RWPE1 (cell line): ENCODE data around the gene ANKRD44.
"Not testable (repeated sequence)": the region's sequence is repeated elsewhere in the genome, so short reads cannot be mapped to it uniquely, and the experiment has no call there.

Experiments used
- CTCF ChIA-PET: fragments of 350-600 bp; sonication (Branson Sonifier 250); formaldehyde crosslinking; extraction: SDS; loops from one replicate; lab custom pipeline; 2021; lab: Yijun Ruan, JAX
- POLR2A ChIA-PET: fragments of 400-600 bp; formaldehyde crosslinking; extraction: SDS; loops from one replicate; lab custom pipeline; 2020; ENCODE audit warnings: antibody characterized with exemption; ENCODE audit not compliant: low non-redundant PET; lab: Yijun Ruan, JAX
- DNase-seq: peaks from one replicate; pipeline ENCODE4 v3.0.0; 2012; ENCODE audit warnings: low spot score
- H3K27ac ChIP-seq: fragments of 450-650 bp; 2 replicates; pipeline ENCODE4 v1.5.1; 2017
- CTCF ChIP-seq: fragments of 450-650 bp; conservative IDR thresholded peaks from 2 replicates; pipeline ENCODE4 v1.5.1; 2017; ENCODE audit warnings: low read depth, mild to moderate bottlenecking

The ANKRD44 gene

GRCh38 chr2:197297772-197298318 is 12.7 kb downstream of the ANKRD44 start:
- H3K27ac ChIP-seq: no peak overlapping the region
- POLR2A ChIA-PET: no interaction called here
- CTCF ChIA-PET: no interaction called here
- no peak for TF ChIP-seq CTCF
- no peak for DNase-seq

DNA sequence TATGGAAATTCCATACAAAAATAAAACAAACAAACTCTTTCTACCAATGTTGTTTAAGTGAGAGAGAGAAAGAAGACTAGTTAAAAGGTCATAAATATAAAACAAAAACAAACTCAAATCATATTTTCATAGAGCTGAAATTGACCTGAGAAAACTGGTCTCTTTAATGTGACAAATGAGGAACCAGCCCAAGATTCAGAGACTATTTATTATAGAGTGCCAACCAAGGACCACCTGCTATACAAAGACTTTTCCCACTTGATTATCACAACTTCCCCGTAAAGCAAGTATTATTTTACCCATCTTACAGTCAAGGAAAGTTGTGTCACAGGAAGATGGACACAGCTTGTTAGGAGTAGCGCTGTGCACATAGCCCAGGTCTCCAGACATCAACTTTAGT is 13.3 kb downstream of the ANKRD44 start:
- no peak for DNase-seq
- ChIA-PET CTCF (interaction anchor here (0.6 kb wide), 1 partner anchor 1000 kb away, joined by 3 read pairs; no protein-coding TSS in a partner anchor), POLR2A (no interaction called here)
- no peak overlapping the region for H3K27ac ChIP-seq
- no peak for TF ChIP-seq CTCF

DNA sequence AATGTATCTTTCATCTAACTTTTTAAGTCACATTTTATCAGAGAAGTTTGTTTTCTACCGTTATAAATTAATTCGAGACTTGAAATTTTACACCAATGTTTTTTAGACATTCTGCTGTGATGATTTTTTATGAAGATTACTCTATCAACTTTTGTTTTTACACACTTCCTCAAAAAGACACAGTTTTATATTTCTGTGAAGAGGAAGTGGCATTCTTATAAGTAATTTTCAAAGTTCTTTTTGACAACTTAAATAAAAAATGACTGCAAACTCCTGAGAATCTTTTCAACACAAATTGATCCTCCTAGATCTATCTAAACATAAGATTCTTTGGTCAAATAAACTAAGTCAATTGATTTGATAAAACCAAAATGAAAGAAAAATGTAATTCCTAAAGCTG is 13.7 kb downstream of the ANKRD44 start:
- ChIA-PET CTCF (interaction anchor here (0.6 kb wide), 1 partner anchor 1000 kb away, joined by 3 read pairs; no protein-coding TSS in a partner anchor), POLR2A (no interaction called here)
- TF ChIP-seq CTCF: no peak
- no peak overlapping the region for H3K27ac ChIP-seq
- DNase-seq: no peak

GRCh38 chr2:197294260-197294659 is 16.3 kb downstream of the ANKRD44 start:
- ChIA-PET CTCF (interaction anchor here (0.6 kb wide), 2 partner anchors 116 to 1009 kb away, joined by 3 read pairs; no protein-coding TSS in a partner anchor), POLR2A (no interaction called here)
- no peak overlapping the region for H3K27ac ChIP-seq
- TF ChIP-seq CTCF: no peak
- no peak for DNase-seq

DNA sequence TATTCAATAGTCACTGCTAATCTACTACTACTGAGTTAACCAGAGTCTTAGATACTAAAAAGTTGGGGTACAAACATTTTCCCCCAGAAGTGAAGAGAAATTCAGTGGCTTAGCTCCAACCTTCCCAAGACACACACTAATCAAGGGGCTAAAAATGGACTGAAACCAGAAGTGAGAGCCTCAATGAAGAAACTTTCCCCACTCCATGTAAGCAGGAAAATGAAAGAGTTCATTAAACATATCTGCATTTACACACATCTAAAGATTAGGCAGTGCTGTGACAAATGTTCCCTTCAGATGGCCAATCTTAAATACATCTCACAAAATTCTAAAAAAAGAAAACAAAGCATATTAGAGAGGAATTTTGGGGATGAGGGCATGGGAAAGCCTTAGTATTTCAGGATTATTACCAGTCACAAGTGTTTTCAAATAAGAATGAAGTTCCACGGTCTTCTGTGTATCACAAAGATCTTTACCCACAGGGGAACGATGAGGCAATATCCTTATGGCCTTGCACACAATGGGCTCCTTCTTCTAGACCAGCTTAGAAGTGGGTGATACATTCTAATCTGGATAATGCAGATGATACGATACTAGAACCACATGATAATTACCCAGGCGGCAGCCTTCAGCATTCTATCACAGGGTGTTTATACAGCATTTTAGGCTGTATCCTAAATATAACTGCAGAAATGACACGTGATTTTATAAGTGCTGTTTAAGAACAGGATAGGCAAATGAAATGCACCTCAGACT is 17.1 kb downstream of the ANKRD44 start:
- no peak for TF ChIP-seq CTCF
- DNase-seq: no peak
- no peak overlapping the region for H3K27ac ChIP-seq
- ChIA-PET POLR2A (no interaction called here), CTCF (interaction anchor here (0.6 kb wide), 1 partner anchor 117 kb away, joined by 3 read pairs; no protein-coding TSS in a partner anchor)

- ChIA-PET CTCF (no interaction called here), POLR2A (no interaction called here)
- no peak overlapping the region for H3K27ac ChIP-seq
- TF ChIP-seq CTCF: no peak
- DNase-seq: no peak
Measured at GRCh38 chr2:197292619-197293018, 18.0 kb downstream of the ANKRD44 start.

DNA sequence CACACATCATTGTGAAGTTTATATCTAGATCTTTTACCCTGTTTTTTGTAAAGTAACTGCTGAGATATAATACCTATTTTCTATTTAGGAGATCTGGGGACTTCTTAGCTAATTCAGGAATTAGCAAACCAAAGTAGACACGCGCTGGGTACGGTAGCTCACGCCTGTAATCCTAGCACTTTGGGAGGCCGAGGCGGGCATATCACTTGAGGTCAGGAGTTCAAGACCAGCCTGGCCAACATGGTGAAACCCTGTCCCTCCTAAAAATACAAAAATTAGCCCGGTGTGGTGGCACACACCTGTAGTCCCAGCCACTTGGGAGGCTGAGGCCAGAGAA is 23.0 kb downstream of the ANKRD44 start:
- DNase-seq, H3K27ac ChIP-seq, POLR2A ChIA-PET: not testable (repeated sequence)
- CTCF ChIA-PET: interaction anchor here (0.5 kb wide), 1 partner anchor 10 kb away, joined by 3 read pairs; no protein-coding TSS in a partner anchor
